Prostate gland (tissue), 2 donors: ENCODE measurements around the gene CNTRL.

ENCODE experiments used
- CTCF ChIP-seq, 4 experiments: fragments of 200-600 bp in 2 of 4; fragments of 450-650 bp in 2 of 4; sonication (generic) in 2 of 4; IDR thresholded peaks; 1 replicate in 3 of 4; 2 replicates in 1 of 4; pipeline ENCODE4 v1.5.1; 2016 to 2019; ENCODE audit warnings: antibody characterized with exemption in 4 of 4, mild to moderate bottlenecking in 2 of 4, moderate library complexity in 2 of 4
- POLR2A ChIP-seq: fragments of 450-650 bp; IDR thresholded peaks from one replicate; pipeline ENCODE4 v1.6.1; 2016; ENCODE audit warnings: antibody characterized with exemption, mild to moderate bottlenecking
- POLR2AphosphoS5 ChIP-seq: sonication (generic); formaldehyde crosslinking; IDR thresholded peaks from one replicate; pipeline ENCODE4 v1.6.1; 2017; ENCODE audit warnings: antibody characterized with exemption

- no peak for TF ChIP-seq POLR2AphosphoS5
- no peak for TF ChIP-seq CTCF (IDR thresholded peaks at IDR 0.05)
- TF ChIP-seq POLR2A = no peak
Measured at GRCh38 chr9:121168052-121168451, 93.3 kb downstream of the CNTRL start.
